GM23338 (cell line): Measurements from ENCODE around the gene CHIA. TPM values are rescaled to one million over a fixed set of nuclear protein-coding genes. Genes with fewer than 3 reads are reported as not detected.

Experiments used
- ATAC-seq: fragments of 200-7000 bp; cut with Tn5 transposase; 3 replicates; pipeline ENCODE4 v1.9.1; 2020
- DNase-seq: peaks from one replicate; pipeline ENCODE4 v3.0.0-alpha.2; 2015; ENCODE audit warnings: low spot score
- H2AFZ ChIP-seq: fragments of 200-600 bp; sonication (generic); 2 replicates; pipeline ENCODE4 v1.8.0; 2016; ENCODE audit warnings: antibody characterized with exemption, mild to moderate bottlenecking, moderate library complexity
- H3F3A ChIP-seq: fragments of 200-600 bp; sonication (generic); replicated peaks from 2 replicates; pipeline ENCODE4 v1.8.0; 2017; ENCODE audit warnings: antibody characterized with exemption, mixed run types, low read depth
- H3K27ac ChIP-seq: fragments of 200-600 bp; sonication (generic); 2 replicates; pipeline ENCODE4 v1.6.1; 2016; ENCODE audit warnings: low read depth
- H3K27me3 ChIP-seq: fragments of 200-600 bp; sonication (generic); 2 replicates; pipeline ENCODE4 v1.8.0; 2016; ENCODE audit warnings: mild to moderate bottlenecking, mixed run types, moderate library complexity; ENCODE audit not compliant: insufficient read depth
- H3K36me3 ChIP-seq: fragments of 200-600 bp; sonication (generic); 2 replicates; pipeline ENCODE4 v1.8.0; 2016; ENCODE audit warnings: mild to moderate bottlenecking; ENCODE audit not compliant: insufficient read depth
- H3K4me1 ChIP-seq: fragments of 200-600 bp; sonication (generic); 2 replicates; pipeline ENCODE4 v1.8.0; 2016; ENCODE audit warnings: mild to moderate bottlenecking, moderate library complexity; ENCODE audit not compliant: insufficient read depth
- H3K4me2 ChIP-seq: fragments of 200-600 bp; sonication (generic); 2 replicates; pipeline ENCODE4 v1.7.1; 2017; ENCODE audit warnings: mixed run types
- H3K4me3 ChIP-seq: fragments of 200-600 bp; sonication (generic); 2 replicates; pipeline ENCODE4 v1.6.1; 2016; ENCODE audit warnings: mixed run types
- H3K79me2 ChIP-seq: fragments of 200-600 bp; sonication (generic); replicated peaks from 2 replicates; pipeline ENCODE4 v1.8.0; 2017; ENCODE audit warnings: mild to moderate bottlenecking; ENCODE audit not compliant: insufficient read depth
- H3K9me2 ChIP-seq: fragments of 200-600 bp; sonication (generic); 2 replicates; pipeline ENCODE4 v1.8.0; 2017; ENCODE audit not compliant: insufficient read depth
- H4K20me1 ChIP-seq: fragments of 200-600 bp; sonication (generic); replicated peaks from 2 replicates; pipeline ENCODE4 v1.8.0; 2017; ENCODE audit warnings: mild to moderate bottlenecking; ENCODE audit not compliant: insufficient read depth
- H3K27ac Mint-ChIP-seq: 2 replicates; pipeline ENCODE4 v1.8.0; 2020; ENCODE audit warnings: inconsistent platforms, mild to moderate bottlenecking, moderate library complexity, mixed read lengths
- H3K27me3 Mint-ChIP-seq: 3 replicates; pipeline ENCODE4 v1.8.0; 2022; ENCODE audit warnings: low read depth, mild to moderate bottlenecking, moderate library complexity, mixed read lengths, inconsistent platforms; ENCODE audit not compliant: insufficient read depth, poor library complexity
- H3K36me3 Mint-ChIP-seq: 3 replicates; pipeline ENCODE4 v1.8.0; 2021; ENCODE audit warnings: low read depth, mild to moderate bottlenecking, inconsistent platforms, moderate library complexity, mixed read lengths
- H3K4me1 Mint-ChIP-seq: 3 replicates; pipeline ENCODE4 v1.8.0; 2020; ENCODE audit warnings: mild to moderate bottlenecking, inconsistent platforms, mixed read lengths
- H3K4me3 Mint-ChIP-seq: 3 replicates; pipeline ENCODE4 v1.8.0; 2021; ENCODE audit warnings: moderate library complexity, mild to moderate bottlenecking, inconsistent platforms, mixed read lengths
- H3K9me3 Mint-ChIP-seq: 3 replicates; pipeline ENCODE4 v1.8.0; 2020; ENCODE audit warnings: moderate library complexity, mild to moderate bottlenecking, inconsistent platforms, mixed read lengths
- CREB1 ChIP-seq: fragments of 250-450 bp; sonication (Bioruptor Pico); IDR thresholded peaks from 2 replicates; pipeline ENCODE4 v1.5.0; 2020; ENCODE audit warnings: low read depth, mild to moderate bottlenecking, moderate library complexity
- CTCF ChIP-seq, 2 experiments: fragments of 200-600 bp in 1 of 2; sonication (generic) in 1 of 2; conservative IDR thresholded peaks; 2 replicates each; pipeline versions ENCODE4 v1.5.1 to v1.6.1; 2016 to 2017; ENCODE audit warnings: antibody characterized with exemption in 2 of 2, low read depth in 2 of 2, mild to moderate bottlenecking in 2 of 2, moderate library complexity in 1 of 2
- ETS1 ChIP-seq: IDR thresholded peaks from 2 replicates; pipeline ENCODE4 v1.6.1; 2016; ENCODE audit warnings: antibody characterized with exemption
- EZH2 ChIP-seq: fragments of 200-600 bp; sonication (generic); IDR thresholded peaks from one replicate; pipeline ENCODE4 v1.8.0; 2017; ENCODE audit warnings: antibody characterized with exemption, mild to moderate bottlenecking, low read depth; ENCODE audit not compliant: unreplicated experiment
- EZH2phosphoT487 ChIP-seq: fragments of 200-600 bp; sonication (generic); IDR thresholded peaks from one replicate; pipeline ENCODE4 v1.8.1; 2018; ENCODE audit warnings: antibody characterized with exemption; ENCODE audit not compliant: unreplicated experiment
- JUNB ChIP-seq: IDR thresholded peaks from one replicate; pipeline ENCODE4 v1.6.1; 2016; ENCODE audit warnings: antibody characterized with exemption; ENCODE audit not compliant: unreplicated experiment
- NANOG ChIP-seq: IDR thresholded peaks from 2 replicates; pipeline ENCODE4 v1.6.1; 2016; ENCODE audit warnings: antibody characterized with exemption, borderline replicate concordance
- POLR2AphosphoS5 ChIP-seq: IDR thresholded peaks from 2 replicates; pipeline ENCODE4 v1.6.1; 2016; ENCODE audit warnings: antibody characterized with exemption, low read depth
- STAT1 ChIP-seq: IDR thresholded peaks from one replicate; pipeline ENCODE4 v1.6.1; 2016; ENCODE audit warnings: antibody characterized with exemption; ENCODE audit not compliant: unreplicated experiment
- ZNF114 ChIP-seq: fragments of 250-450 bp; sonication (Bioruptor Pico); IDR thresholded peaks from 2 replicates; pipeline ENCODE4 v1.5.0; 2020; ENCODE audit warnings: mild to moderate bottlenecking, moderate library complexity
- ZNF331 ChIP-seq: fragments of 250-450 bp; sonication (Bioruptor Pico); IDR thresholded peaks from 2 replicates; pipeline ENCODE4 v1.5.0; 2020; ENCODE audit warnings: low read depth, mild to moderate bottlenecking, moderate library complexity
- ZNF462 ChIP-seq: fragments of 250-450 bp; sonication (Bioruptor Pico); IDR thresholded peaks from 2 replicates; pipeline ENCODE4 v1.5.0; 2020; ENCODE audit warnings: mild to moderate bottlenecking, moderate library complexity
- polyA plus RNA-seq: library from polyadenylated mRNA; unstranded; fragments of >200 nt; fragmentation: Nextera tagmentation; extraction: Ambion mirVana; gene quantifications from 2 replicates; pipeline ENCODE4 v1.2.1, GENCODE V29; 2016
- total RNA-seq: library from RNA; depleted of rRNA; stranded (reverse); fragments of >200 nt; shearing (Covaris generic); gene quantifications from 2 replicates; pipeline ENCODE4 v1.2.3, GENCODE V29; 2014
- TF ChIP-seq, protein P1 (sequence below): IDR thresholded peaks from one replicate; pipeline ENCODE4 v1.6.1; 2018; ENCODE audit warnings: antibody characterized with exemption; ENCODE audit not compliant: unreplicated experiment

CHIA gene
- total and polyA plus RNA-seq, 2 experiments from 2014 or later, result not detected

- no peaks in the 10 kb centered on the region for H4K20me1 ChIP-seq
- H3F3A ChIP-seq, result no peaks in the 10 kb centered on the region
- TF ChIP-seq ETS1 (no peak), EZH2phosphoT487 (no peak), NANOG (no peak), CTCF (conservative IDR thresholded peaks at IDR 0.05; ENCODE audit: low read depth in 2 of 2) (no peak), EZH2 (no peak), ZNF331 (CRISPR knock-in tag) (no peak), JUNB (no peak), POLR2AphosphoS5 (no peak), CREB1 (no peak), ZNF462 (CRISPR knock-in tag) (no peak), ZNF114 (CRISPR knock-in tag) (no peak), STAT1 (no peak)
- TF ChIP-seq, protein P1, sequence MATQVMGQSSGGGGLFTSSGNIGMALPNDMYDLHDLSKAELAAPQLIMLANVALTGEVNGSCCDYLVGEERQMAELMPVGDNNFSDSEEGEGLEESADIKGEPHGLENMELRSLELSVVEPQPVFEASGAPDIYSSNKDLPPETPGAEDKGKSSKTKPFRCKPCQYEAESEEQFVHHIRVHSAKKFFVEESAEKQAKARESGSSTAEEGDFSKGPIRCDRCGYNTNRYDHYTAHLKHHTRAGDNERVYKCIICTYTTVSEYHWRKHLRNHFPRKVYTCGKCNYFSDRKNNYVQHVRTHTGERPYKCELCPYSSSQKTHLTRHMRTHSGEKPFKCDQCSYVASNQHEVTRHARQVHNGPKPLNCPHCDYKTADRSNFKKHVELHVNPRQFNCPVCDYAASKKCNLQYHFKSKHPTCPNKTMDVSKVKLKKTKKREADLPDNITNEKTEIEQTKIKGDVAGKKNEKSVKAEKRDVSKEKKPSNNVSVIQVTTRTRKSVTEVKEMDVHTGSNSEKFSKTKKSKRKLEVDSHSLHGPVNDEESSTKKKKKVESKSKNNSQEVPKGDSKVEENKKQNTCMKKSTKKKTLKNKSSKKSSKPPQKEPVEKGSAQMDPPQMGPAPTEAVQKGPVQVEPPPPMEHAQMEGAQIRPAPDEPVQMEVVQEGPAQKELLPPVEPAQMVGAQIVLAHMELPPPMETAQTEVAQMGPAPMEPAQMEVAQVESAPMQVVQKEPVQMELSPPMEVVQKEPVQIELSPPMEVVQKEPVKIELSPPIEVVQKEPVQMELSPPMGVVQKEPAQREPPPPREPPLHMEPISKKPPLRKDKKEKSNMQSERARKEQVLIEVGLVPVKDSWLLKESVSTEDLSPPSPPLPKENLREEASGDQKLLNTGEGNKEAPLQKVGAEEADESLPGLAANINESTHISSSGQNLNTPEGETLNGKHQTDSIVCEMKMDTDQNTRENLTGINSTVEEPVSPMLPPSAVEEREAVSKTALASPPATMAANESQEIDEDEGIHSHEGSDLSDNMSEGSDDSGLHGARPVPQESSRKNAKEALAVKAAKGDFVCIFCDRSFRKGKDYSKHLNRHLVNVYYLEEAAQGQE, result no peak
- H3K4me2 ChIP-seq, result no peak overlapping the region
- H3K27me3 Mint-ChIP-seq, result peaks cover 4% of the 10 kb centered on the region
- H3K4me1 Mint-ChIP-seq, result no peaks in the 10 kb centered on the region
- no peak overlapping the region for H2AFZ ChIP-seq
- H3K4me3 Mint-ChIP-seq, result no peak overlapping the region
- no peak for ATAC-seq
- H3K4me3 ChIP-seq, result no peak overlapping the region
- no peaks in the 10 kb centered on the region for H3K79me2 ChIP-seq
- H3K36me3 Mint-ChIP-seq, result no peaks in the 10 kb centered on the region
- H3K9me2 ChIP-seq, result peaks cover 17% of the 10 kb centered on the region; the same call in 1 of the 2 replicates
- no peak overlapping the region for H3K27ac ChIP-seq
- no peak for DNase-seq
- H3K4me1 ChIP-seq, result no peaks in the 10 kb centered on the region
- H3K36me3 ChIP-seq, result no peaks in the 10 kb centered on the region
- H3K27ac Mint-ChIP-seq, result no peak overlapping the region
- H3K9me3 Mint-ChIP-seq, result no peaks in the 10 kb centered on the region
- H3K27me3 ChIP-seq, result no peaks in the 10 kb centered on the region
These were observed 10.4 kb upstream of the CHIA start for GRCh38 chr1:111280267-111280666.
